Measurements from ENCODE around the gene C9orf85.

The C9orf85 gene

GRCh38 chr9:71908825-71909224 lies 2.6 kb upstream of the C9orf85 start:
- Histone ChIP-seq H3K27ac (replicated peaks) (no peak overlapping the region), H3K4me3 (replicated peaks; ENCODE audit: insufficient read depth, low read length) (peak overlapping the region; percentile 85), H3K27me3 (ENCODE audit: insufficient read depth, poor library complexity, severe bottlenecking) (no peaks in the 10 kb centered on the region)
- TF ChIP-seq CTCF (IDR thresholded peaks at IDR 0.05; ENCODE audit: insufficient read depth, low read length) (no peak), GABPA (IDR thresholded peaks at IDR 0.05; ENCODE audit: low read depth) (no peak), SPI1 (IDR thresholded peaks at IDR 0.05; ENCODE audit: borderline replicate concordance, low read depth) (no peak)
- peak in 1 of 2 experiments; percentile 57 for DNase-seq (ENCODE audit: low read depth in 1 of 2, low spot score in 1 of 2)

GRCh38 chr9:71909887-71910649 lies 1.4 kb upstream of the C9orf85 start:
- H3K27ac ChIP-seq (replicated peaks): peak overlapping the region; percentile 82

GRCh38 chr9:71910650-71911060 lies 784 bp upstream of the C9orf85 start:
- TF ChIP-seq REST (IDR thresholded peaks at IDR 0.05; ENCODE audit: insufficient replicate concordance, low read depth) (no peak), GABPA (IDR thresholded peaks at IDR 0.05; ENCODE audit: low read depth) (no peak), POLR2AphosphoS5 (IDR thresholded peaks at IDR 0.05; ENCODE audit: low read depth) (no peak), CTCF (IDR thresholded peaks at IDR 0.05; ENCODE audit: insufficient read depth, low read length) (no peak), SPI1 (IDR thresholded peaks at IDR 0.05; ENCODE audit: borderline replicate concordance, low read depth) (no peak)
- peak overlapping the region; percentile 85 for H3K4me3 ChIP-seq (replicated peaks; ENCODE audit: insufficient read depth, low read length)
- no peaks in the 10 kb centered on the region for H3K27me3 ChIP-seq (ENCODE audit: insufficient read depth, poor library complexity, severe bottlenecking)
- peak overlapping the region; percentile 82 for H3K27ac ChIP-seq (replicated peaks)
- DNase-seq (ENCODE audit: low read depth in 1 of 2, low spot score in 1 of 2): no peak

More at GRCh38 chr9:71909887-71910649, 1.4 kb upstream of the C9orf85 start:
- Histone ChIP-seq H3K4me3 (replicated peaks; ENCODE audit: insufficient read depth, low read length) (peak overlapping the region; percentile 85), H3K27me3 (ENCODE audit: insufficient read depth, poor library complexity, severe bottlenecking) (no peaks in the 10 kb centered on the region)
- TF ChIP-seq POLR2AphosphoS5 (IDR thresholded peaks at IDR 0.05; ENCODE audit: low read depth) (no peak), GABPA (IDR thresholded peaks at IDR 0.05; ENCODE audit: low read depth) (no peak), REST (IDR thresholded peaks at IDR 0.05; ENCODE audit: insufficient replicate concordance, low read depth) (no peak), CTCF (IDR thresholded peaks at IDR 0.05; ENCODE audit: insufficient read depth, low read length) (no peak), SPI1 (IDR thresholded peaks at IDR 0.05; ENCODE audit: borderline replicate concordance, low read depth) (no peak)
- DNase-seq (ENCODE audit: low read depth in 1 of 2, low spot score in 1 of 2): peak in 1 of 2 experiments; percentile 44

All from HL-60 (cell line).